Measurements from ENCODE around the gene WIZ. TPM values are rescaled to one million over a fixed set of nuclear protein-coding genes. Genes with fewer than 3 reads are reported as not detected.
A peak's percentile ranks its signal among the peaks of the same experiment; 100 is the strongest.

WIZ gene
- total and polyA plus RNA-seq, 2 of the 4 experiments (the other 2 are of a cell fraction) = 0.90 to 27.1 TPM

DNA sequence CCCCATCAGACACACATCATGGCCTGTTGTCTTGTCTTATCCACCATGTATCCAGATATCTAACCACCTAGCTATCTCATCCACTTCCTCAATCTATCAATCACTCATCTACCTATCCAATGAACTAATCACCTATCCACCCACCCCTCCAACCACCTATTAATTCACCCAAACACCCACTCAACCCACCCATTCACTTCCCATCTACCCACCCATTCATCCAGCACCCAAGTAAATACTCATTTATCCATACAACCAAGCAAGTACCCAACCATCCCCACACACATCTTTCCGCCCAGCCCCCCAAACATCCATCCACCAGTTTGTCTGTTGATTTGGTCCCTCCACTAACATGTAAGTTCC, 753 bp upstream of the WIZ start:
- no peak overlapping the region for H2AFZ ChIP-seq (replicated peaks; ENCODE audit: low read length, poor library complexity)
- H2AK5ac ChIP-seq (ENCODE audit: low read depth, low read length) = no peak overlapping the region
- no peaks in the 10 kb centered on the region for H3K9me3 ChIP-seq (ENCODE audit: control insufficient read depth, insufficient read depth, low read length)
- TF ChIP-seq FOS (IDR thresholded peaks at IDR 0.05; ENCODE audit: low read depth, low read length) (no peak), CEBPB (IDR thresholded peaks at IDR 0.05; ENCODE audit: low read depth, low read length) (no peak), MAFK (IDR thresholded peaks at IDR 0.05; ENCODE audit: low read depth, low read length) (no peak), CHD1 (IDR thresholded peaks at IDR 0.05; ENCODE audit: low read depth, low read length) (no peak), RFX5 (IDR thresholded peaks at IDR 0.05; ENCODE audit: low read depth, low read length) (no peak), RAD21 (IDR thresholded peaks at IDR 0.05; ENCODE audit: low read length) (no peak), SMC3 (IDR thresholded peaks at IDR 0.05; ENCODE audit: low read depth, low read length) (no peak), NFE2L2 (IDR thresholded peaks at IDR 0.05; ENCODE audit: low read depth, low read length) (no peak), RCOR1 (IDR thresholded peaks at IDR 0.05; ENCODE audit: insufficient replicate concordance, low read length) (no peak), MXI1 (IDR thresholded peaks at IDR 0.05; ENCODE audit: borderline replicate concordance, low read depth, low read length) (no peak), MAZ (IDR thresholded peaks at IDR 0.05; ENCODE audit: borderline replicate concordance, low read depth, low read length) (no peak), BHLHE40 (IDR thresholded peaks at IDR 0.05; ENCODE audit: low read depth, low read length) (no peak), POLR2A (IDR thresholded peaks at IDR 0.05; ENCODE audit: low read depth, low read length) (no peak)
- TF ChIP-seq, protein P1, sequence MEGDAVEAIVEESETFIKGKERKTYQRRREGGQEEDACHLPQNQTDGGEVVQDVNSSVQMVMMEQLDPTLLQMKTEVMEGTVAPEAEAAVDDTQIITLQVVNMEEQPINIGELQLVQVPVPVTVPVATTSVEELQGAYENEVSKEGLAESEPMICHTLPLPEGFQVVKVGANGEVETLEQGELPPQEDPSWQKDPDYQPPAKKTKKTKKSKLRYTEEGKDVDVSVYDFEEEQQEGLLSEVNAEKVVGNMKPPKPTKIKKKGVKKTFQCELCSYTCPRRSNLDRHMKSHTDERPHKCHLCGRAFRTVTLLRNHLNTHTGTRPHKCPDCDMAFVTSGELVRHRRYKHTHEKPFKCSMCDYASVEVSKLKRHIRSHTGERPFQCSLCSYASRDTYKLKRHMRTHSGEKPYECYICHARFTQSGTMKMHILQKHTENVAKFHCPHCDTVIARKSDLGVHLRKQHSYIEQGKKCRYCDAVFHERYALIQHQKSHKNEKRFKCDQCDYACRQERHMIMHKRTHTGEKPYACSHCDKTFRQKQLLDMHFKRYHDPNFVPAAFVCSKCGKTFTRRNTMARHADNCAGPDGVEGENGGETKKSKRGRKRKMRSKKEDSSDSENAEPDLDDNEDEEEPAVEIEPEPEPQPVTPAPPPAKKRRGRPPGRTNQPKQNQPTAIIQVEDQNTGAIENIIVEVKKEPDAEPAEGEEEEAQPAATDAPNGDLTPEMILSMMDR (conservative IDR thresholded peaks at IDR 0.05; ENCODE audit: low read depth, low read length) = no peak
- TF ChIP-seq, protein P2, sequence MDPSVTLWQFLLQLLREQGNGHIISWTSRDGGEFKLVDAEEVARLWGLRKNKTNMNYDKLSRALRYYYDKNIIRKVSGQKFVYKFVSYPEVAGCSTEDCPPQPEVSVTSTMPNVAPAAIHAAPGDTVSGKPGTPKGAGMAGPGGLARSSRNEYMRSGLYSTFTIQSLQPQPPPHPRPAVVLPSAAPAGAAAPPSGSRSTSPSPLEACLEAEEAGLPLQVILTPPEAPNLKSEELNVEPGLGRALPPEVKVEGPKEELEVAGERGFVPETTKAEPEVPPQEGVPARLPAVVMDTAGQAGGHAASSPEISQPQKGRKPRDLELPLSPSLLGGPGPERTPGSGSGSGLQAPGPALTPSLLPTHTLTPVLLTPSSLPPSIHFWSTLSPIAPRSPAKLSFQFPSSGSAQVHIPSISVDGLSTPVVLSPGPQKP (IDR thresholded peaks at IDR 0.05; ENCODE audit: borderline replicate concordance, low read depth, low read length) = no peak
- TF ChIP-seq, protein P3, sequence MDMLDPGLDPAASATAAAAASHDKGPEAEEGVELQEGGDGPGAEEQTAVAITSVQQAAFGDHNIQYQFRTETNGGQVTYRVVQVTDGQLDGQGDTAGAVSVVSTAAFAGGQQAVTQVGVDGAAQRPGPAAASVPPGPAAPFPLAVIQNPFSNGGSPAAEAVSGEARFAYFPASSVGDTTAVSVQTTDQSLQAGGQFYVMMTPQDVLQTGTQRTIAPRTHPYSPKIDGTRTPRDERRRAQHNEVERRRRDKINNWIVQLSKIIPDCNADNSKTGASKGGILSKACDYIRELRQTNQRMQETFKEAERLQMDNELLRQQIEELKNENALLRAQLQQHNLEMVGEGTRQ (IDR thresholded peaks at IDR 0.05; ENCODE audit: low read depth, low read length) = no peak
- no peak overlapping the region for H3K14ac ChIP-seq (replicated peaks; ENCODE audit: low read depth, low read length)
- H3K18ac ChIP-seq (ENCODE audit: low read depth, low read length) = no peak overlapping the region
- H3K4me2 ChIP-seq (ENCODE audit: low read depth, low read length) = no peak overlapping the region
- H3K56ac ChIP-seq (ENCODE audit: extremely low read depth, insufficient read depth, low read length) = no peak overlapping the region
- peaks cover 20% of the 10 kb centered on the region for H3K9me1 ChIP-seq (ENCODE audit: insufficient read depth, low read length)
- no peak overlapping the region for H3K23ac ChIP-seq (ENCODE audit: low read depth, low read length)
- no peak overlapping the region for H2AK9ac ChIP-seq (replicated peaks; ENCODE audit: low read depth, low read length, poor library complexity)
- H2BK120ac ChIP-seq (ENCODE audit: low read depth, low read length) = no peak overlapping the region
- no peak overlapping the region for H2BK15ac ChIP-seq (ENCODE audit: low read depth, low read length)
- ChIA-PET CTCF (no interaction called here), POLR2A (ENCODE audit: unreplicated experiment) (no interaction called here)
- ATAC-seq (ENCODE audit: low read depth) = no peak
- H3K79me1 ChIP-seq (ENCODE audit: low read depth in 1 of 2, low read length in 2 of 2) = peaks cover 0 to 6% of the 10 kb centered on the region in 2 experiments; a peak in 1 of 4 replicates
- no peaks in the 10 kb centered on the region; the same call in 1 of the 2 replicates for H4K20me1 ChIP-seq (ENCODE audit: insufficient read depth, low read length)
- H2BK20ac ChIP-seq (ENCODE audit: low read depth, low read length) = no peak overlapping the region
- H3K36me3 ChIP-seq (ENCODE audit: control insufficient read depth, insufficient read depth, low read length) = peaks cover 8% of the 10 kb centered on the region; the same call in 1 of the 2 replicates
- peaks cover 7% of the 10 kb centered on the region; the same call in 1 of the 2 replicates for H3K4me1 ChIP-seq (ENCODE audit: control insufficient read depth, insufficient read depth, low read length)
- no peak overlapping the region for H3K27ac ChIP-seq (ENCODE audit: insufficient read depth, low read length)
- no peak overlapping the region for H3K9ac ChIP-seq (ENCODE audit: low read depth, low read length)
- in situ Hi-C loops (cut with MboI; ENCODE audit: low sequenced_read_pairs) (no loop called here), intact Hi-C loops (cut with micrococcal nuclease) (loop anchor here (10.0 kb wide), 1 partner anchor 104 kb away; no protein-coding TSS in a partner anchor), dilution Hi-C loops (cut with HindIII; ENCODE audit: low sequenced_read_pairs, unreplicated experiment) (no loop called here)
- H2BK5ac ChIP-seq (ENCODE audit: low read depth, low read length, poor library complexity, severe bottlenecking) = no peak overlapping the region
- peak overlapping the region in 1 of 2 experiments; percentile 94; a peak in 1 of 4 replicates for H4K8ac ChIP-seq (ENCODE audit: low read depth in 2 of 2, low read length in 2 of 2)
- peak overlapping the region; percentile 38; the same call in 1 of the 2 replicates for H4K5ac ChIP-seq (ENCODE audit: low read depth, low read length)
- H3K4me3 ChIP-seq (ENCODE audit: insufficient read depth, low read depth, low read length) = no peak overlapping the region
- H3K27me3 ChIP-seq (ENCODE audit: control insufficient read depth, insufficient read depth, low read length) = peaks cover 6% of the 10 kb centered on the region
- H3K4ac ChIP-seq (ENCODE audit: low read depth, low read length) = no peak overlapping the region
- BruUV-seq (replicated peaks) = no TSS peak
- WGBS, 2 experiments (ENCODE audit: extremely low coverage in 2 of 2, insufficient read length in 1 of 2) = no CpG with 5 or more reads among the region's 1 CpG
- no peak overlapping the region for H4K91ac ChIP-seq (ENCODE audit: insufficient read depth, low read depth, low read length)
- no peak for DNase-seq

Data from IMR-90 (cell line).